ENCODE measurements around the gene TMEM115. TPM values are rescaled to one million over a fixed set of nuclear protein-coding genes. Genes with fewer than 3 reads are reported as not detected.

Gene TMEM115
- total RNA-seq, 1 donor from 2014 or later = 63.2 TPM

- Mint-ChIP-seq H3K4me3 (ENCODE audit: unreplicated experiment) (peak overlapping the region; percentile 96), H3K4me1 (ENCODE audit: unreplicated experiment) (peaks cover 42% of the 10 kb centered on the region), H3K36me3 (ENCODE audit: unreplicated experiment) (peaks cover 8% of the 10 kb centered on the region), H3K27me3 (ENCODE audit: unreplicated experiment) (no peaks in the 10 kb centered on the region), H3K27ac (ENCODE audit: unreplicated experiment) (no peak overlapping the region), H3K9me3 (ENCODE audit: unreplicated experiment) (no peaks in the 10 kb centered on the region)
- DNase-seq (ENCODE audit: extremely low spot score, unreplicated experiment) = no peak
- TF ChIP-seq CTCF (IDR thresholded peaks at IDR 0.05) = no peak
These were observed 3.3 kb downstream of the TMEM115 start for GRCh38 chr3:50355829-50356552.

GRCh38 chr3:50354850-50355249 lies 4.5 kb downstream of the TMEM115 start:
- peaks cover 46% of the 10 kb centered on the region for H3K4me1 Mint-ChIP-seq (ENCODE audit: unreplicated experiment)
- peaks cover 8% of the 10 kb centered on the region for H3K36me3 Mint-ChIP-seq (ENCODE audit: unreplicated experiment)
- no peak for TF ChIP-seq CTCF (IDR thresholded peaks at IDR 0.05)
- H3K27me3 Mint-ChIP-seq (ENCODE audit: unreplicated experiment) = no peaks in the 10 kb centered on the region
- no peaks in the 10 kb centered on the region for H3K9me3 Mint-ChIP-seq (ENCODE audit: unreplicated experiment)
- no peak for DNase-seq (ENCODE audit: extremely low spot score, unreplicated experiment)
- no peak overlapping the region for H3K4me3 Mint-ChIP-seq (ENCODE audit: unreplicated experiment)
- H3K27ac Mint-ChIP-seq (ENCODE audit: unreplicated experiment) = no peak overlapping the region

- Mint-ChIP-seq H3K27me3 (ENCODE audit: unreplicated experiment) (no peaks in the 10 kb centered on the region), H3K4me1 (ENCODE audit: unreplicated experiment) (peaks cover 43% of the 10 kb centered on the region), H3K9me3 (ENCODE audit: unreplicated experiment) (no peaks in the 10 kb centered on the region), H3K27ac (ENCODE audit: unreplicated experiment) (no peak overlapping the region), H3K4me3 (ENCODE audit: unreplicated experiment) (no peak overlapping the region), H3K36me3 (ENCODE audit: unreplicated experiment) (peaks cover 8% of the 10 kb centered on the region)
- TF ChIP-seq CTCF (IDR thresholded peaks at IDR 0.05) = no peak
- DNase-seq (ENCODE audit: extremely low spot score, unreplicated experiment) = no peak
These were observed 5.0 kb downstream of the TMEM115 start for GRCh38 chr3:50354186-50354764.

- no peak for TF ChIP-seq CTCF (IDR thresholded peaks at IDR 0.05)
- Mint-ChIP-seq H3K27me3 (ENCODE audit: unreplicated experiment) (no peaks in the 10 kb centered on the region), H3K27ac (ENCODE audit: unreplicated experiment) (no peak overlapping the region), H3K4me3 (ENCODE audit: unreplicated experiment) (no peak overlapping the region), H3K9me3 (ENCODE audit: unreplicated experiment) (no peaks in the 10 kb centered on the region), H3K36me3 (ENCODE audit: unreplicated experiment) (peaks cover 8% of the 10 kb centered on the region), H3K4me1 (ENCODE audit: unreplicated experiment) (peaks cover 43% of the 10 kb centered on the region)
- DNase-seq (ENCODE audit: extremely low spot score, unreplicated experiment) = no peak
These were observed 5.9 kb downstream of the TMEM115 start for GRCh38 chr3:50353245-50354004.

- Mint-ChIP-seq H3K4me3 (ENCODE audit: unreplicated experiment) (no peak overlapping the region), H3K9me3 (ENCODE audit: unreplicated experiment) (no peaks in the 10 kb centered on the region), H3K27ac (ENCODE audit: unreplicated experiment) (no peak overlapping the region), H3K36me3 (ENCODE audit: unreplicated experiment) (peaks cover 8% of the 10 kb centered on the region), H3K27me3 (ENCODE audit: unreplicated experiment) (no peaks in the 10 kb centered on the region), H3K4me1 (ENCODE audit: unreplicated experiment) (peaks cover 38% of the 10 kb centered on the region)
- no peak for DNase-seq (ENCODE audit: extremely low spot score, unreplicated experiment)
- peak; percentile 30 for TF ChIP-seq CTCF (IDR thresholded peaks at IDR 0.05)
These were observed 6.5 kb downstream of the TMEM115 start for GRCh38 chr3:50352781-50353180.
